ENCODE measurements around the gene LMAN1L.
A peak's percentile ranks its signal among the peaks of the same experiment; 100 is the strongest.
"Not testable (repeated sequence)": the region's sequence is repeated elsewhere in the genome, so short reads cannot be mapped to it uniquely, and the experiment has no call there.

LMAN1L gene

DNA sequence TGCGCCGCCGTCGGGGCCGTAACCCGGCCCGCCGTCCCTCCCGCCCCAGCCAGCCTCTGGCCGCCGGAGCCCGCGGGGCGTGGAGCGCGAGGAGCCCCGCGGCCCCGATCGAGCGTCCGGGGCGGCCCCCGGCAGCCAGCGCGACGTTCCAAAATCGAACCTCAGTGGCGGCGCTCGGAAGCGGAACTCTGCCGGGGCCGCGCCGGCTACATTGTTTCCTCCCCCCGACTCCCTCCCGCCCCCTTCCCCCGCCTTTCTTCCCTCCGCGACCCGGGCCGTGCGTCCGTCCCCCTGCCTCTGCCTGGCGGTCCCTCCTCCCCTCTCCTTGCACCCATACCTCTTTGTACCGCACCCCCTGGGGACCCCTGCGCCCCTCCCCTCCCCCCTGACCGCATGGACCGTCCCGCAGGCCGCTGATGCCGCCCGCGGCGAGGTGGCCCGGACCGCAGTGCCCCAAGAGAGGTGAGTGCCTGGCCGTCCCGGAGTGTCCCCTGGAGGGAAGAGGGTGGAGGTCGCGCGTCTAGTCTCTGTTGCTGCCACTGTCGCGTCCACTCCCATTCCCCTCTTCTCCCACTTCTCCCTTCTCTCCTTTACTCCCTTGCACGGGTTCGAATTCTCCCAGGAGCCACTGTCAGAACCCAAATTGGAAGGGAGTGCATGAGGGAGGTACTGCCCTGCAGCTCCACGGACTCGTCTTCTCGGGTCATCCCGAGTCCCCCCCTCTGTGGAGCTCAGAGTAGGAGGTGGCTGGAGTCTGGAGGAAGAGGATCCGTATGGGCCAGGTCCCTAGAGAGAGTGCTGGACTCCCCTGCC, 30.2 kb upstream of the LMAN1L start:
- DNase-seq = no peak

DNA sequence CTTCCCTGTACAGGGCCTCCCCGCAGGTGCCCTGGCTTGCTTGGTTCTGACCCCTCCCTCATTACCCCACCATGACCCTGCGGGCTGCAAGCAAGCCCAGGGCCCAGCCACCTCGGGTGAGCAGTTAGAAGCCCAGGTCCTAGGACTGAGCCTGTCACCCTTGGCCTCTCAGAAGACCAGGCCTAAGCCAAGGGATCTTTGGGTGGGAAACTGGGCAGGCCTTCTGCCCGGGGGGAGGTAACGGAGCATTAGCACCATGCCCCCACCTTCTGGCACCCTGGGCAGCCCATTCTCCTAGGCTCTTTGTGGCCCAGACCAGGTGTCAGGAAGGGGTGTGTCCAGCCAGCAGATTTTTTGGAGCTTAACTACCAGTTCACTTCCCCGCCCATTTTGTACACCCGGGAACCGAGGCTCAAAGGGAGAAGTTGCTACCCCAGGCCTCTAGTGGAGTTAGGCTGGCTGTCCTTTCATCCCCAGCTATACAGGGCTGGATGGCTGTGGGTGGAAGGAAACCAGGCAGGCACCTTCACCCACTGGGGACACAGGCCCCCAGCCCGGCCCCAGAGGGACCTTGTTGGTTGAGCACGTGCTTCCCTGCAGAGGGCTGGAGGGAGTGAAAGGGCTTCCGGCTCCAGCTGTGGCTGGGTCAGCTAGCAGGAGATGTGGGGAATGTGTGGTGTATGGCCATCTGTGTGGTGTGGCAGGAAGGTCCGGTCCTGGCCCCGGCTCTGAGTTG, 29.4 kb upstream of the LMAN1L start:
- no peak for DNase-seq

DNA sequence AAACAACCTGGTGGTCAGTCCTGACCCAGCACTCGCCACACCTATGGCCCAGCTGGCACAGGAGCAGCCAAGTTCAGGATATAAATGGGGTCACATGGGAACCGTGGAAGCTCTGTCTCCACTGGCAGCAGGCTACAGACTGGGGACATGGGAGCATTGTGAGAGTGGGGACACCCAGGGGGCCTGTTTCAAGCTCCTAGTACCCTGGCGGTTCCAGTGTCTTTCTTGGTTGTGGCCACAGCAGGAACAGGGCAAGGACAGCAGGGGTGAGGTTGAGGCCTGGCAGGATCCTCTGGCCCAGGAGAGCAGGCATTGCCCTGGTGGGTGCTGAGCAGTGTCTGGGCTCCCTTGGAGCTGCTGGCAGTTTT, 28.8 kb upstream of the LMAN1L start:
- DNase-seq = no peak

DNA sequence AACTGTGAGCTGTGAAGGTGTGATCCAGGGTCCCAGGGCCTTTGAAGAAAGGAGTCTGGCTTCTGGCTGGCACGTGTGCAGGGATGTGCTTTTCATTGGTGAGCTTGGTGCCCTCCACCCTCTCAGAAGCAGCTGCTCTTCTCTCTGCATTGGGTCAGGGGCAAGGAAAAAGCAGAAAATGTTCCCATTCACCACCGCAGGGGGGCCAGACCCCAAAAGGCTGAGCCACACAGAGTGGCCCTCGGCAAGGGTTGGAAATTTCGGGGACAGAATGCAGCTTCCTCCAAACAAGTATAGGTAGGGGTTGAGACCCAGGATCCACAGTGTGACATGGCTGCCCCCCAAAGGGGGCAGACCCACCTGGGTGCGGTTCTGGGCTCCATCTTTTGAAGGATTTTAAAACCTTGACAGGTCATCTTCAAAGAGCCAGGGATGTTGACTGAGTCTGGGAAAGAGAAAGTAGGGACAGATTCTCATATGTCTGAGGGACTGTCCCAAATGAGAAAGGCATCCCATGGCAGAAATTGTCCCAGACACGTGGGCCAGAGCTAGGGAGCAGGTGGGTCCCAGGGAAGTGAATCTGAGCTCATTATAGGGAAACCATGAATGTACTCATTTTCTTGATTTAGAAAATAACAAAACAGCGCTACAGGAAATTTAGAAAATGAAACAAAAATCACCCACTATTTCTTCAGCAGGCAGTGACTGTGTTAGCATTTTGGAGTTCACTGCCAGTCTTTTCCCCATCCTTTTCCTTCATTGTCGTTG, 28.0 kb upstream of the LMAN1L start:
- DNase-seq = no peak

DNA sequence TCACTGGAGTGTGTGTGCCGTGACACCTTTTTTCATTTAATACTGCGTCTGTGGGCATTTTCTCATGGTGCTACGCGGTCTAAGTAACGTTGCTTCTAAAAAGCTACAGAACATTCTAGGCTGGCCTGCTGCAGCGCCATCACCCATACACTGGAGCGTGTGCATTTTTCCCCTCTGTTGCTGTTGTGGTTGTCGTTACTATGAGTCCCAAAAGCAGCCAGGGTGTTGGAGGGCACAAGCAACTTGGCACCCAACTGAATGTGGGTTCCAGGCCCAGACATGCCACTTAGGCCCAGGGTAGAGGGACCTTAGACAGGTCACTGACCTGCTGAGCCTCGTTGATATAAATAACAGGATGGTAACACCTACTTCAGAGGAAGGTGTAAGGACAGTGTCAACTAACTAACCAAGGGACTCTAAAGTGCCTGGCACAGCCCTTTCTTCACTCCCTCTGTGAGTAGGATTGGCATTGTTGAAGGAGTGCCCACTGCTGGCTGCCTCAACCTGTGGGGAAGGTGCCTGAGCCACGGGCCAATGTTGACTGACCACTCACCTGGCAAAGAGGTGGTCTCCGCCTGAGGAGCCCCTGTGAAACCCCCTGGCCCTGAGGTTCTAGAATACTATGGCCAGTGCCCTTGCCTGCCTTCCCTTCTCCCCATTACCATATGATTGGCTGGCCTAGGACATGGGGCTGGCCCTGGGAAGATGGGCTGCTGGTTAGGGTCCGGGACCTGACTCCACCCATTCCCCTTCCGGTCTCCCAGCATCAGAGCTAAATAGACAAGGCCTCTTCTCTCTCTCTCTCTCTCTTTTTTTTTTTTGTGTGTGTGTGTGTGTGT, 27.2 kb upstream of the LMAN1L start:
- DNase-seq = no peak

DNA sequence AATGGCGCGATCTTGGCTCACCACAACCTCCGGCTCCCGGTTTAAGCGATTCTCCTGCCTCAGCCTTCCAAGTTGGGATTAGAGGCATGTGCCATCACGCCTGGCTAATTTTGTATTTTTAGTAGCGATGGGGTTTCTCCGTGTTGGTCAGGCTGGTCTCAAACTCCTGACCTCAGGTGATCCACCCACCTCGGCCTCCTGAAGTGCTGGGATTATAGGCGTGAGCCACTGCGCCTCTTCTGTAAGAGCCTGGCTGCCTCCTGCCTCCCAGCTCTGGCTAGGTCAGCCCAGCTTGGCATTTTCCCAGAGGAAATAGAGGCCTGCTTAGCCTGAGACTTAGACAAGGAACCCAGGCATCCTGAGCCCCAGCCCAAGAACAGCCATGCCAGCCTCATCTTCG, 26.6 kb upstream of the LMAN1L start:
- DNase-seq = not testable (repeated sequence)

DNA sequence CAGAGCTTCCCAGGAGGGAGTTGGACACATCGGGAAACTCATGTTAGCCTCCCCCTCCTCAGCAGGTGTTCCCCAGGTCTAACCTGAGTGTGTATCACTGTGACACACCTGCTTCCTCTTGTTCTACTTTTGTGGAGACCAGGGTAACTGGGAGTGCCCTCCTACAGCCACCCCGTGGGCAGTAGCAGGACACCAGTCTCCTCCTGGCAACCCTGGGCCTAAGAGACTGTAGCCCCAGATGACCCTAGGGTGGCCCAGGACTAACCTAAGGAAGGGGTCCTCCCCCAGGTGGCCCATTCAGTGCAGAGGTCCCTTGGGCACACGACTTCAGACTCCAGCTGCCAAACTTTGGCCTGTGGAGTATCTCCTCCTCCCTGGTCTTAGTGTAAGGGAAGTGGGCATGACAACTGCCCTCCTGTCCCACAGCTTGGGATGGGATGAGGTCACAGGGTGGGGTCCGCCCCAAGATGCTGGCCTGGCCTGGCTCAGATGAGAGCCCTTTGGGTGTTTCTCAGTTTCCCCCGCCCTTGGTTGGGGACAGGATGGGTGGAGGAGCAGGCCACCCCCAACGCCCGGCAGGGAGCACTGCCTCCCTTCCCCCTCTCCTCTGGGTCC, 26.0 kb upstream of the LMAN1L start:
- no peak for DNase-seq

DNA sequence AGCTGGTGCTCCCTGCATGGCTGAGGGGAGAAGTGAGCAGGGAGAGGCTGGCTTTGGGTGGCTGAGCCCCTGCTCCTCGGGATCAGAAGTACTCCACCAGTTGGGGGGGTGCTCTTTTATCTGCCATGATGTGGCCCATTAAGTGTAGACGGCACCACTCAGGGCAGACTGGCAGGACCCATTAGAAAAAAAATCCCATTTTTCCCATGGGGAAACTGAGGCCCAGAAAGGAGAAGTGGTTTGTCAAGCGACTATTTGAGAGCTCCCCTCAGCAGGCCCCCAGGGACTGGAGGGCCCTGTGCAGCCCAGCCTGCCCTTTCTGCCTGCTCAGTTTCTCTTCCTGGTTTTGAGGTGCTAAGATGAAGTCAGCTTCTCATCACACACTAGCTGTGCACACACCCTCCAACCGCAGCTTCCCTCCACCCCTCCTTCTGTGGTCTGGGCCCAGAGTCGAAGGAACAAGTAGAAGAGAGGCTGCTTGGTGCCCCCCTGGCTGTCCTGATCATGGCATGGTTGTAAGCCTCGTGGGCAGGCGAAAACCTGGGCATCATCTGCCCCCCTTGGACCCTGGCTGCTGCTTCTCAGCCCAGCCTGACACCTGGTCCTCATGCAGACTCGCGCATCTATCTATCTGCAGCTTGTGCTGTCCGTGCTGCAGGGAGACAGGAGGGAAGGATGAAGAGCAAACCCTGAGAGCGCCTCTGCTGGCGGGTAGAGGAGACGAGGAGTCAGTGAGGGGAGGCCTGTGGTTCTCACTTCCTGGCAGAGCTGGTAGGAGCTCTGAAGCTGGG, 25.2 kb upstream of the LMAN1L start:
- peak; percentile 67 for DNase-seq

DNA sequence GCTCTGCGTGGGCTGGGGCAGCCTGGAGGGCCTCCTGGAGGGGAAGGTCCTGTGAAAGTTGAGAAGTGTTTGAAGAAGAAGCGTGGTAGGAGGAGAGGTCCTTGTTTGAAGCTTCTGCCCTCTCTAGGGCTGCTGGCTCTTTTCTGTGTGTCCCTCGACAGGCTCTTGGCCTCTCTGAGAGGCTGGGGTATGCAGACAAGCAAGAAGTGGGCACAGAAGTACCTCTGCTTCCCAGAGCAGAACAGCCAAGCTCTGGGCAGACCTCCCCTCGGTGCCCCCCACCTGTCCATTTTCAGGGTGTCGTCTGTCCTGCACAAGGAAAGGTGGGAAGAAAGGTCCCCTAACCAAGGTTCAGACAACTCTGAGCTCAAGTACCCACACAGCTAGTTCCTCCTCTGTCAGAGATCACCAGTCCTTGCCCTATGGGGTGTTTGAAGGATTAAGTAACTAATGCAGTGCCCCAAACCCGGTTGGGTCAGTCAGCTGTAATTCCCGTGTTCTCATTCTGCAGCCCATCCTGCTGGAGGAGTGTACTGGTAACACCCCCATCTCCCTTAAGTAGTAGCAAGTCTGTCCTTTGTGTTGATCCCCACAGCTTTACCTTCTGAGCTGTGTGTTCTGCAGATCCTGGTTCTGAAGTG, 24.5 kb upstream of the LMAN1L start:
- no peak for DNase-seq

DNA sequence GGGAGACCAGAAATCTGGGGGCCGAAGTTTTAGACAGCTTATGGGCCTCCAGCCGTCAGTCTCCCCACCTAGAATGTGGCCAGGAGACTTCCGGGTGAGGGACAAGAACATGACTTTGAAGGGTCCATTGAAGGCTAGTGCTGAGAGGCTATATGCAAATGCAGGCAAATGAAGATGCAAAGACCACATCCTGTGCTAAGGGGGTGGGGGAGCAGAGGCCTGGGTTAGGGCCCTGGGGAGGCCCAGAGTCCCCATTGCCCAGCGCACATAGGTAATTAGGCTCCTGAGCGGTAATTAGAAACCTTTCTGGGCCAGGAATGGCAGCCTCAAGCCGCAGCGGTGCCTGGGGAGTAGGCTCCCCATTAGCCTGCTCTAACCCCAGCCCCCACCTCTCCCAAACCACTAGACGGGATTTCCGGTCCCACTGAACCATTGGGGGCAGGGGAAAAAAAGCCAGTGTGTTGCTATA, 23.9 kb upstream of the LMAN1L start:
- DNase-seq = no peak

DNA sequence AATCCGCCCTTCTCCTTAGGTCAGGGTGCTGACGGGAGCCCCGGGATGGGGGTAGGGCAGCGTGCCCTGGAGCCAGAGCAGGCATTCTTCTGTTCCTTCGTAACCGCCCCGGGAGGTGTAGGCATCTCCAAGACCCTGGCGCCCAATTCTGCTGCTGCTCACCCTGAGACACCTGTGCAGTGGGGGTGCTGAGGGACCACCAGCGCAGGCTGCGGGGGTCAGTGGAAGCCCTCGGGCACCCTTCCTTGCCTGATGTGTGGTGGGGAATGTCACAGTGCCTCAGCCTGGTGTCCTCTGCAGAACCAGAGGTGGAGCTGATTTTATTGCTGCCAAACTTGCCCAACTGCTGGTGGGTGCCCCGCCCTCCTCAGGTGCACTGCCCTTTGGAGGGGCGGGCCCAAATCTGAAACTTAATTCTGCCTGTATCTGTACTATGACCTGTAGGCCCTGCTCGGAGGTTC, 23.4 kb upstream of the LMAN1L start:
- DNase-seq = no peak

DNA sequence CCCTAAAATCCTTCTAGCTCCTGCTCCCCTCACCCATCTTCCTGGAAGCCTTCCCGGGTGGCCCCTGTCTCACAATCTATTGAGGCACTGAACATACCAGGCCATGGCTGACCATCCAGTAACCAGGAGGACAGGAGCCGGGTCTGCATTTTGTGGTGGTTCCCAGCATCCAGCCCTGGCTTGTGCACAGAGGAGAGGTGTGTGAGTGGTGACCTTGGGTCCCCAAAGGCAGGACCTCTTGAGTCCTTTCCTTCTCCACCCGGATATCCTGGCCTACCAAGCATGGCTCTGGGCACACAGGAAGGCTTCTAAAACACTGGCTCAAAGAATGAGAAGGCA, 22.9 kb upstream of the LMAN1L start:
- no peak for DNase-seq

DNA sequence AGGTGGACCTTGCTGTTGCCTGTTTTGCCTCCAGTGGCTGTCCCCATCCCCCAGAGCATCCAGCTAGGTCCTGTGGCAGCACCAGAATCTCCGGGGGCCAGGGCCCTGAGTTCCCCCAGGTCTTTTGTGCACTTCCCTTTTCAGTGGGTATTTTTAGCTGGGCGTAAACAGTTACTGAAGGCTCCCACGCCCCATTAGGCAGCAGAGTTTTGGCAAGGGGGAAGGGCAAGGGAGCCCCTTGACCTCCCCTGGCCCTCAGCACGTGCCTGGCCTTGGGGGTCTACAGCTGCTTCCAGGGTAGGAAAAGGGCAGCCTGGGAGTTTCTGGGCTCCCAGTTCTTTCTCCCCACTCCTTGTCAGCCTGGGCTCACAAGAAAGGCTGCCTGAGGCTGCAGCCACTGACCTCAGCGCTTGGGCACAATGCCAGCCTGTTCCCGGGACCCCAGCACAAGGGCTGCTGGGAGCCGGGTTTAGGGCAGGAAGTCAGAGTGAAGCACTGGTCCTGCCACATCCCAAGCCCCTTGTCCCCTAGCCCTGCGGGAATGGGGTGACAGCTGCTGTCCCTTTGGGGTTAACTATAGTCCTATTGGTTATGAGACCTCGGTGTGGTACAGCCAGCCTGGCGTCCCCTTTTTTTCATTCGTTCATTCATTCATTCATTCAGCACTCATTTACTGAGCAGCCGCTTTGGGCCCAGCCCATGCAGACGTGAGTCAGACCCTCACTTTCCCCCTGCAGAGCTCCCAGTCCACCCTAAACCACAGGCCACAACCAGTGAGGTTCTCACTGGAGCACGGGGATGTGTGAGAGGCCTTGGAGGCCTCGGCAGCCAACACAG, 22.3 kb upstream of the LMAN1L start:
- DNase-seq = peak; percentile 81

DNA sequence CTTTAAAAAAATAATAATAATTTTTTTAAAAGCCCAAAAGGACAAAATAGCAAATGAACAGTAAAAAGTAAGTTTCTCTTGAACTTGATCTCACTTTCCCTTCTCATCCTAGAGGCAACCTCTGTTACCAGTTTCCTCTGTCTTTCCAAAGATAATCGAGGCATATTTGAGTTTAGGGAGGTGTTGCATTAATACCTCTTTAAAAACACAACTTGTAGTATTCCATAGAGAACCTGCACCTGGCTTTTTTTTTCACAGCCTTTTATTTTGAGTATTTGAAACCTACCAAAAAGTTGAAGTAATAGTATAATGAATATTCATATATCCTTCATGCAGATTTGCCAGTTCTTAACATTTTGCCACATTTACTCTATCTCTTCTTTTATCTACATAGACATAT, 21.6 kb upstream of the LMAN1L start:
- no peak for DNase-seq

DNA sequence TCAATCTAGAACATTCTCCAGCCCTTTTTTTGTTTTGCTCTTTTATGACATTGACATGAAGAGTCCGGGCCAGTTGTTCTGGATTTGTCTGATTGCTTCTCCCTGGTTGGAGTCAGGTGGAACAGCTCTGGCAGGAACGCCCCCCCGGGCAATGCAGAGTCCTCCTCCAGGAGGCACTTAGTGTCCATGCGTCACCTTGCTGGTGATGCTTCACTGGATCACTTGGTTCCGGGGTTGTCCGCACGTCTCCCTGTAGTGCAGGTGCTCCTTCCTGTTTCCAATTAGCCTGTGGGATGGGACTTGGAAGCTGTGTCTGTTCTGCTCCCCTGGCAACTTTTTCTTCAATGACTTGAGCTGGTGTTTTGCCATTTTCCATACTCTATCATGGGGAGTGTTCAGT, 21.0 kb upstream of the LMAN1L start:
- DNase-seq = no peak

DNA sequence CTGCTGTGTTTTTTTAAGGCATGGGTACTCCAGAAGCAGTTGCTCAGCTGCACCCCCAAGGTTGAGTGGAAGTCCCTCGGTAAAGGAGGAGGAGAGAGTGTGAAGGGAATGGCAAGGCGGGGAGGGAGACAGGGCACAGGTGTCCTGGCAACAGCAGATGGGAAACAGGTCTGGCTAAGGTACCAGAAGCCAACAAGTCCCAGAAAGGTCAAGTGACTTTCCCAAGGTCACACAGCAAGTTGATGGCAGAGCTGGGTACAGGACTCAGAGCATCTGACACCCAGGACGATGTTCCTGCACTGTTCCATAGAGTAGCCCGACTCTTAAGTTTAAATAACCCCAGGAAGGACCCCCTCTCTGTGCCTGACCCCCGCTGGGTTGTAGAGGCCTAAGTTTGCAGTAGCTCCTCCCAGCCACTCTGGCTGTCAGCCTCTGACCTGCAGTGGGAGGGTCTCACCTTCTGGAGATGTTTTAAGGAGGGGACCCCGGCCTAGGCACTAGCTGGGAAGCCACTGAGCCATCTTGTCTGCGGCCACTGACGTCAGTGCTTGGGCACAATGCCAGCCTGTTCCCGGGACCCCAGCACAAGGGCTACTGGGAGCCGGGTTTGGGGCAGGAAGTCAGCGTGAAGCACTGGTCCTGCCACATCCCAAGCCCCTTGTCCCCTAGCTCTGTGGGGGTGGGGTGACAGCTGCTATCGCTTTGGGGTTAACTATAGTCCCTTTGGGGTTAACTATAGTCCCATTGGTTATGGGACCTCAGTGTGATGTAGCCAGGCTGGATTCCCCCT, 20.2 kb upstream of the LMAN1L start:
- DNase-seq = no peak

DNA sequence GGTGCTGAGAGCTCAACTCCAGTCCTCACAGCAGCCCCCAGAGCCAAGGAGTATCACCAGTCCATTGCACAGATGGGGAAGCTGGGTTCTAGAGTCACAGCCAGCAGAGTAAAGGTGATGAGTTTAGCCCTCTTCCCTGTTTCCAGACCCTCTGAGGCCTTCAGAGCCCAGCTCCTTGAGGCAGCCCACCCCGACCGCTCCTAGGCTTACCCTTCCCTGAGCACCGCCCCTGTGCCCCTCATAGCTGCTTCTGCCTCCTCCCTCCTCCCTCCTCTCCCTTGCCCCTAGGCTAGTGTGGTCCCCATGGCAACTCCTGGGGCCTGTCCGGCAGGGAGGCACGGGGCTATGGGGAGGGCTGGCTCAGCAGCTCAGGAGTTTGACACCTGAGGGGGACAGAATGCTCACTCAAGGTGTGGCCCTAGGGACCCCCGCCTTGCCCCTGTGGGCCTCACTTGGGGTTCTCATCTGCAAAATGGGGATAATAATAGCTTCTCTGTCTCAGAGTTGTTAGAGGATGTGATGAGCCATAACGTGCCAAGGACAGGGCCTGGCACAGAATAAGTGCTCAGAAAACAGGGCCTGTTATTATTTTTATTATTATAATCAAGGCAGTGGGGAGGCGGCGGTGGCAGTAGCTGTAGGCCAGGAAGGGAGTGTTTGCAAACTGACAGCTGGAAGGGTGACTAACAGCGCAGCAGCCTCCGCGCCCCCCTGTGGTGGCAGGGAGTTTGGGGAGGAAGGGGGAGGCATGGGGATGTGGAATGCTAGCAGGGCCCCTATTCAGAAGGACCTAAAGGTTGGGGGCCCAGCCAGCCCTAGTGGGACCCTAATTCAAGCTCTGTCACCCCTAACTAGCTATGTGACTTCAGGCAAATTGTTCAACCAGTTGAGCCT, 19.3 kb upstream of the LMAN1L start:
- no peak for DNase-seq
